Measurements from ENCODE around the gene ENO2. TPM values are rescaled to one million over a fixed set of nuclear protein-coding genes. Genes with fewer than 3 reads are reported as not detected.

The ENO2 gene
- total RNA-seq, 1 donor from 2014 or later, result 33.7 TPM

DNA sequence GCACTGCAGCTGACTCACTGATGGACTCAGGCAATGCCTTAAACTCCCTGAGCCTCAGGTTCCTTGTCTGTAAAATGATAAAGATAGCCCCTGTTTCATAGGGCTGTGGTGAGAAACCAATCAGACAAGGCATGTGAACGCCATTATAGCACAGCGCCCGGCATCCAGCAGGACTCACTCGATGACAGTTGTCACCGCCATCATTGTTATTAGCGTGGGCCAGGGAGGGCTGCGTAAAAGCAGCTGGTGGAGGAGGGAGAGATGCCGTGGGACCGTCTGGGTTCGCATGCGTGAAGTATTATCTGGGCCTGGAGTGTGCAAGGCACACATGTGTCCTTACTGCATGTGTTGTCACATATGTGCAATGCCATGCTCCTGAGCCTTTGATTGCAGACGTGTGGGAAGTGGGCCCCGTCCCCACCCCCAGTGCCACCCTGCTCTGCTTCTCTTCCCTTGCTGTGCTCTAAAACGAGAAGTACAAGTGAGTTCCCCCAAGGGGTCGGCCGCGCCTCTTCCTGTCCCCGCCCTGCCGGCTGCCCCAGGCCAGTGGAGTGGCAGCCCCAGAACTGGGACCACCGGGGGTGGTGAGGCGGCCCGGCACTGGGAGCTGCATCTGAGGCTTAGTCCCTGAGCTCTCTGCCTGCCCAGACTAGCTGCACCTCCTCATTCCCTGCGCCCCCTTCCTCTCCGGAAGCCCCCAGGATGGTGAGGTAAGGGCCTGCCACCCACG, 36.6 kb downstream of the ENO2 start, which contains the start of gene PTPN6:
PTPN6 (plus strand) TSS at position 546 of the 730 bp plus-strand sequence; CDS start at position 703, 157 bp downstream.
- Histone ChIP-seq H3K36me3 (ENCODE audit: control insufficient read depth, insufficient read depth, low read length) (no peaks in the 10 kb centered on the region), H3K27me3 (ENCODE audit: control insufficient read depth, insufficient read depth, low read length) (no peaks in the 10 kb centered on the region), H3K4me3 (ENCODE audit: low read depth, low read length) (no peak within 1 kb of the TSS)
- no peak for DNase-seq (ENCODE audit: low read depth)
- TF ChIP-seq, protein P1, sequence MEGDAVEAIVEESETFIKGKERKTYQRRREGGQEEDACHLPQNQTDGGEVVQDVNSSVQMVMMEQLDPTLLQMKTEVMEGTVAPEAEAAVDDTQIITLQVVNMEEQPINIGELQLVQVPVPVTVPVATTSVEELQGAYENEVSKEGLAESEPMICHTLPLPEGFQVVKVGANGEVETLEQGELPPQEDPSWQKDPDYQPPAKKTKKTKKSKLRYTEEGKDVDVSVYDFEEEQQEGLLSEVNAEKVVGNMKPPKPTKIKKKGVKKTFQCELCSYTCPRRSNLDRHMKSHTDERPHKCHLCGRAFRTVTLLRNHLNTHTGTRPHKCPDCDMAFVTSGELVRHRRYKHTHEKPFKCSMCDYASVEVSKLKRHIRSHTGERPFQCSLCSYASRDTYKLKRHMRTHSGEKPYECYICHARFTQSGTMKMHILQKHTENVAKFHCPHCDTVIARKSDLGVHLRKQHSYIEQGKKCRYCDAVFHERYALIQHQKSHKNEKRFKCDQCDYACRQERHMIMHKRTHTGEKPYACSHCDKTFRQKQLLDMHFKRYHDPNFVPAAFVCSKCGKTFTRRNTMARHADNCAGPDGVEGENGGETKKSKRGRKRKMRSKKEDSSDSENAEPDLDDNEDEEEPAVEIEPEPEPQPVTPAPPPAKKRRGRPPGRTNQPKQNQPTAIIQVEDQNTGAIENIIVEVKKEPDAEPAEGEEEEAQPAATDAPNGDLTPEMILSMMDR (IDR thresholded peaks at IDR 0.05; ENCODE audit: insufficient read depth, low read length, poor library complexity, severe bottlenecking), result no peak

DNA sequence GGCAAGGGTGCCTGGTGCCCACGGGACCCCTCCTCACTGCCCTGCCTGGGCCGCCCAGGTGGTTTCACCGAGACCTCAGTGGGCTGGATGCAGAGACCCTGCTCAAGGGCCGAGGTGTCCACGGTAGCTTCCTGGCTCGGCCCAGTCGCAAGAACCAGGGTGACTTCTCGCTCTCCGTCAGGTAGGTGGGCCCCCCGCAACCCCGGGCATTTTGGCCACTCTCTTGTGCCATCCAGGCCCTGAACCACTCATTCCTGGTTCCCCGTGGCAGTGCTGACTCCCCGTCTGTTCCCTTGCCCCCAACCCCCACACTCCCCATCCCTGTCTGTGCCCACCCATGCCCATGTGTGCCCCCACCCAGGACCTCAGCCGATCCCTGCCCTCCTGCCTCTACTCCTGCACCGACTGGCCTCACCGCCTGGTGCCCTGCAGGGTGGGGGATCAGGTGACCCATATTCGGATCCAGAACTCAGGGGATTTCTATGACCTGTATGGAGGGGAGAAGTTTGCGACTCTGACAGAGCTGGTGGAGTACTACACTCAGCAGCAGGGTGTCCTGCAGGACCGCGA, 37.3 kb downstream of the ENO2 start:
- TF ChIP-seq, protein P1 (IDR thresholded peaks at IDR 0.05; ENCODE audit: insufficient read depth, low read length, poor library complexity, severe bottlenecking), result no peak
- no peaks in the 10 kb centered on the region for H3K36me3 ChIP-seq (ENCODE audit: control insufficient read depth, insufficient read depth, low read length)
- H3K4me3 ChIP-seq (ENCODE audit: low read depth, low read length), result no peak overlapping the region
- H3K27me3 ChIP-seq (ENCODE audit: control insufficient read depth, insufficient read depth, low read length), result no peaks in the 10 kb centered on the region
- no peak for DNase-seq (ENCODE audit: low read depth)

DNA sequence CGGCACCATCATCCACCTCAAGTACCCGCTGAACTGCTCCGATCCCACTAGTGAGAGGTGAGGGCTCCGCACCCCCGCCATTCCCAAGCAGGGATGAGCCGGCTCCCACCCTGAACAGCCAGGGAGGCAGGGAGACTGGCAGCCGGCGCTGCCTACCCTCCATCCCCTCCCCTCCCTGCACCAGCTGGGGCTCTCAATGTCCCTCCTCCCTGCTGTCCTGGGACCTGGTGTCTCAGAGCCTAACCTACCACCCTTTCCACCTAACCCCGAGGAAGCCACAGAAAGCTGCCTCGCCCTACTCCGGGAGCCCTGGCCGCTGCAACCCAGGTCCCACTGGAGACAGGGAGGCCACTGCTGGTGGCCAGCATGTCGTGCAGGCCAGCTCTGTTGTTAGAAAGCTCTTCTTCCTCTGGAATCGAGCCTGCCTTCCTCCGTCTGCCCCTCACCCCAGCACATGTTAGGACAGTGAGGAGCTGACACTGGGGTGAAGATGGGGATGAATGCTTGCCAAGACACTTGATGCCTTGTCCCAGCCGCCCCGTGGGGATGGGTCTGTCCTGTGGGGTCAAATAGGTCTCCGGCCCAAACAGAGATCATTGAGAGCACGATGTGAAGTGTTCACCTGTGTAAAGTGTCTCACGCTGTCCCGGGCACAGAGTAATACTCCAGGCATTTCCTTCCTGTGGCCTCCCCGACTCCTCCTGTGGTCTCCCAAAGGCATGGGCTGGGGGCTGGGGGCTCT, 37.9 kb downstream of the ENO2 start:
- no peak for DNase-seq (ENCODE audit: low read depth)
- TF ChIP-seq, protein P1 (IDR thresholded peaks at IDR 0.05; ENCODE audit: insufficient read depth, low read length, poor library complexity, severe bottlenecking), result no peak
- Histone ChIP-seq H3K36me3 (ENCODE audit: control insufficient read depth, insufficient read depth, low read length) (no peaks in the 10 kb centered on the region), H3K4me3 (ENCODE audit: low read depth, low read length) (no peak overlapping the region), H3K27me3 (ENCODE audit: control insufficient read depth, insufficient read depth, low read length) (no peaks in the 10 kb centered on the region)

DNA sequence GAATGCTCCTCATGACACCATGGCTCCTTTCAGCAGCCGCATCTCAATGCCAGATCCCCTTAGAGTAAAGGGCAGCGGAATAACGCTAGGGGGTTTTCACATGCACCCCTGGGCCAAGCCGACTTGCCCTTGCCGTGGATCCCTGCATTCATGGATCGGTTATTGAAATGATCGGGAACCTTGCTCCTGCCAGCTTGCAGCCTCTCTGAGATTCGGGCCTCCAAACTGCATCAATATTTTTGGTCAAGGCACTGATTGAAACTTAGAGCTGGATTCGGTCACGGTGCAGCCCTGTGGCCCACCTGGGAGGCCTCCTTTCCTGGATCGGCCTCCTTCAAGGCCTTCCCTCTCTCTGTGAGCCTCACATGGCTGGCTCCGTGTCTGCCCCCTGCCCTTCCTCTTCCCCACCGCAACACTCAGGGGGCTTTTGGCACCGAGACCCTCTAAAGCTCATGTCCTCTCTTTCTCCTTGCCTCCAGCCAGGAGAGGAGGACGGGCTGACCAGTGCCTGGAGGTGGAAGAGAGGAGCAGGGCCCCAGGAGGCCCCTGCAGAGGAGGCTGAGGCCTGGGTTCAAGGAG, 38.6 kb downstream of the ENO2 start:
- DNase-seq (ENCODE audit: low read depth), result no peak
- Histone ChIP-seq H3K36me3 (ENCODE audit: control insufficient read depth, insufficient read depth, low read length) (no peaks in the 10 kb centered on the region), H3K4me3 (ENCODE audit: low read depth, low read length) (no peak overlapping the region), H3K27me3 (ENCODE audit: control insufficient read depth, insufficient read depth, low read length) (no peaks in the 10 kb centered on the region)
- TF ChIP-seq, protein P1 (IDR thresholded peaks at IDR 0.05; ENCODE audit: insufficient read depth, low read length, poor library complexity, severe bottlenecking), result no peak

DNA sequence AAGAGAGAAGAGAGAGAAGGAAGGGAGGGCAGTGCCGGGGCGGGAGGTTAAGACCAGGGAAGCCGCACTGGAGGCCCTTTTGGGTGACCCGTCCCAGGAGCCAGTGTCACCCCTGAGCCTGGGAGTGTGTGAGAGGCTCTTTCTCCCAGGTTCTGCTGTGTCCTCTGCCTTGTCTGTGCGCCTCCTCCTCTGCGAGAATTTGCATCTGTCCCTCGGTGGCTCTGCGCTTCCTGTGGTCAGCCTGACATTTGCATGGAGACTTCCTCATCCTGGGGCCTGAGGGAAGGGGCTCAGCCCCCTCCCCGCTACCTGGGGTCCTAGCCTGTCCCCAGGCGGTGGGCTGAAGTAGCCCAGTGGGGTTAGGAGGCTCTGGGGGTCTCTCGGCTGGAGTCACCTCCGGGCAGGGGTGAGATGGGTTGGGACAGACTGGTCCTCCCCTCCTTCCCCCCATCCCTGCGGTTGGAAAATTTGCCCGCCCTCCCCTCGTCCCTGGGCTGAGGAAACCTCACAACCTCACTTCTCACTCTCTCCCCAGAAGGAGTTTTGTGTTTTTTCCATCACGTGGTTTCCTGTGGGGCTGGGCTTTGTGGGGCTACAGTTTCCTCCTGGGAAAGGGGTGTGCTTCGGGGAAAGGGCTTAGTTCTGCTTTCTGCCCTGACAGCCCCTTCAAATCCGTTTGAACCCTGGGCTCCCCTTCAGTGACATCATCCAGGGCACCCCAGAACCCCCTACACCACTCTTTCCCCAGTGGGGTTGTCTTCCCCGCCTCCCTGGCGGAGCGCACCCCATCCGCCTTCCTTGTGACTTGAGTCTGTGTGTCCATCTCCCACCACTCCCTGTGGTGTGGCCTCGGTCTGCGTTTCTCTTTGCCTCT, 39.3 kb downstream of the ENO2 start:
- H3K27me3 ChIP-seq (ENCODE audit: control insufficient read depth, insufficient read depth, low read length), result no peaks in the 10 kb centered on the region
- TF ChIP-seq, protein P1 (IDR thresholded peaks at IDR 0.05; ENCODE audit: insufficient read depth, low read length, poor library complexity, severe bottlenecking), result no peak
- DNase-seq (ENCODE audit: low read depth), result no peak

More for the DNA sequence above, 39.3 kb downstream of the ENO2 start:
- no peaks in the 10 kb centered on the region for H3K36me3 ChIP-seq (ENCODE audit: control insufficient read depth, insufficient read depth, low read length)
- H3K4me3 ChIP-seq (ENCODE audit: low read depth, low read length), result no peak overlapping the region

Measured in kidney epithelial cell (primary cell).